ENCODE measurements around the gene NEDD4. TPM values are rescaled to one million over a fixed set of nuclear protein-coding genes. Genes with fewer than 3 reads are reported as not detected.

Gene NEDD4
- total RNA-seq, 6 donors from 2014 or later: 8.4 to 18.8 (median 10.5) TPM

GRCh38 chr15:55778932-55779331, 214.5 kb downstream of the NEDD4 start:
- Histone ChIP-seq H3K4me3 (no peak overlapping the region), H3K27me3 (no peaks in the 10 kb centered on the region), H3K9me3 (peaks cover 0 to 6% (median 0%) of the 10 kb centered on the region in 4 donors), H3K4me1 (no peaks in the 10 kb centered on the region), H3K36me3 (no peaks in the 10 kb centered on the region), H3K27ac (no peak overlapping the region)
- ATAC-seq (ENCODE audit: low FRiP score in 2 of 2) (no peak), DNase-seq (no peak)
- TF ChIP-seq POLR2AphosphoS5 (IDR thresholded peaks at IDR 0.05) (no peak), CTCF (IDR thresholded peaks at IDR 0.05) (no peak), POLR2A (IDR thresholded peaks at IDR 0.05) (no peak), EP300 (IDR thresholded peaks at IDR 0.05) (no peak)
- WGBS, 2 donors: 87 to 90% methylated on average over 3 of the region's 3 CpGs

Small RNA genes lying within 50 kb of the gene (small RNA-seq; reads per million reads assigned to genes)
- 0 reads per million in 4 donors for gene RN7SL568P

All from upper lobe of left lung (tissue), 6 donors.